H54 (cell line): ENCODE results near the gene ASB18.

Experiments used
- DNase-seq: peaks from one replicate; pipeline ENCODE4 v3.0.0; 2011; ENCODE audit warnings: low spot score, mixed read lengths; ENCODE audit not compliant: insufficient read length
- FAIRE-seq: peaks from 3 replicates; lab custom pipeline; 2011; peaks lifted over from hg19 to GRCh38; lab: Jason Lieb, UNC
- POLR2A ChIP-seq: IDR thresholded peaks from 2 replicates; pipeline ENCODE4 v1.6.1; 2011; ENCODE audit warnings: low read depth, mild to moderate bottlenecking, low read length

The ASB18 gene

DNA sequence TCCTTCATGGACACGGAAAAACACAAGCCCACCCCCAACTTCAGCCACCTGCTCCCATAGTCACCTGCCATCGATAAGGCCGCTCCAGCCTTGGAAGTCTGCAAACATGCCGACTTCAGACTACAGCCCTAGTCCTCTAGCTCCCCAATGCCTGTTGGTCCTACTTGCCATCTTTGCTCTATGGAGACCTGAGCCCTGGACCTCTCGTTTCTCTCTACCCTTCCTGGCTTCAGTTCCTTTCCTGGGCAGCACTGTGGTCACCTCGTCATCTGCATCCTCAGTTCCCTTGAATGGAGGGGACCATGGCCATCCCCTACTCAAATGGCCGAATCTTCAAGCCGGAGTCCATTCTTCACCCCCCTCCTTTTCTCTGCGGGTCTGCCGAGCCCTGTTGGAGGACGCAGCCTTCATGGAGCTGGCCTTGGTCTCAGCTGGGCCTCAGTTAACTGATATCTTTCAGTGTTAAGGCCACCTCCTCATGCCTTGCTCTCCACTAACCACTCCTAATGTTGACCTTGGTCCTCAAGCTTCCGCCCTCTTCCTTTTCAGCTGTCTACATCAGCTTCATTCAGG is 48.4 kb downstream of the ASB18 start:
- FAIRE-seq (no peak), DNase-seq (no peak)
- no peak for TF ChIP-seq POLR2A

DNA sequence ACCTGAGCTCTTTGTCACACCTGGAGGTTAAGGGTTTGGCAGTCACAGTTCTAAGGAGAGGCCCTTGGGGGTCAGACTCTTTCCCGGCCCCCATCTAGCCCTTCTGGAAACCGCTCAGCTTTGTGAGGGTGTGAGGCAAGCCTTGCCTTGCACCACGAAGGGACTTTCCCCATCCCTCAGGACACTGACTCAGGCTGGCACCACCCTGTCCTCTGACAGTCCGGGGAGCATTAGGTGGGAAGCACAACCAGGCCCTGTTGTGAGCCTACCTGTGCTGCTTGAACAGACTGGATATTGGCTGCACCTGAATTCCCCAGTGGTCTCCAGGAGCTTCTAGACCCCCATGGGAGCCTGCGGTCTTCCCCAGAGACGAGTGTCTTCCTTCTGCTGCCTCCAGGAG is 49.0 kb downstream of the ASB18 start:
- DNase-seq: no peak
- no peak for FAIRE-seq
- no peak for TF ChIP-seq POLR2A

GRCh38 chr2:236214376-236214995 is 49.7 kb downstream of the ASB18 start:
- DNase-seq (no peak), FAIRE-seq (no peak)
- no peak for TF ChIP-seq POLR2A

GRCh38 chr2:236211296-236211695 is 52.9 kb downstream of the ASB18 start:
- FAIRE-seq (no peak), DNase-seq (no peak)

DNA sequence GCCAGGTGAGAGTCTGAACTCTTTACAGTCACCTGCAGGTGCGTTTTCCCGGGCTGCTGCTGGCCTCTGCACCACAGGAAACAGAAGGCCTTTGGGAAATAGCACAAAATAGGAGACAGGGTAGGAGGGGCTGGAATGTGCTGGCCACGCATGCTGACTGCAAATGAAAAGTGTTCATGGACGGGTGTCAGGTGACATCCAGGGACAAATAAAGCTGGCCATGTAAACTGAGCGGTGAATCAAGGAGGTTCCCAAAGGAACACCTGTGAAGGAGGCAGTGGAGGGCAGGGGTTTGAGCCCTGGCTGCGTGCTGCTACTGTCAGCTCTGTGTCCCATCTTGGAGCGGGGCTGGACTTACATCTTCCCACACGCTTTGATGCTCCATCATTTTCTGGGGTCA is 53.7 kb downstream of the ASB18 start:
- DNase-seq (no peak), FAIRE-seq (no peak)
- no peak for TF ChIP-seq POLR2A

More at GRCh38 chr2:236211296-236211695, 52.9 kb downstream of the ASB18 start:
- no peak for TF ChIP-seq POLR2A

DNA sequence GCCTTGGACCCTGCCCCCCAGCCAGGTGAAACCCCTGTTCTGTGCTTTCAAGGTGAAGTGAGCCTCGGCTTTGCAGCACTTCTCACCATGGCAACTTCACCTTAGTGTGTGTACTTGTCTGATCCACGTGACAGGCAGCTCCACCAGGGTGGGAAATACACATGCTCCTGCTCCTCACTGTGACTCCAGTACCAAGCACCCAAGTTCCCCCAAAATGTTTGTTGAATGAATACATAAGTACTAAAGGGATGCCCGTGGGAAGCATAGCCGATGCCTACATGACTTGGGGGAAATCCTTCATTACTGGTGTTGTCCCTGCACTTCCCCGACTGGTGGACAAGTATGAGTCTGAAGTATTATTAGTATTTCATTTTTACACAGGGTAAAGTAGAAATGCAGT is 54.2 kb downstream of the ASB18 start:
- FAIRE-seq (no peak), DNase-seq (no peak)
- TF ChIP-seq POLR2A: no peak

- no peak for TF ChIP-seq POLR2A
- FAIRE-seq (no peak), DNase-seq (peak; percentile 16)
Observed at GRCh38 chr2:236209535-236209934, 54.7 kb downstream of the ASB18 start.

- TF ChIP-seq POLR2A: no peak
- FAIRE-seq (no peak), DNase-seq (no peak)
Observed at GRCh38 chr2:236208019-236208926, 55.9 kb downstream of the ASB18 start.

DNA sequence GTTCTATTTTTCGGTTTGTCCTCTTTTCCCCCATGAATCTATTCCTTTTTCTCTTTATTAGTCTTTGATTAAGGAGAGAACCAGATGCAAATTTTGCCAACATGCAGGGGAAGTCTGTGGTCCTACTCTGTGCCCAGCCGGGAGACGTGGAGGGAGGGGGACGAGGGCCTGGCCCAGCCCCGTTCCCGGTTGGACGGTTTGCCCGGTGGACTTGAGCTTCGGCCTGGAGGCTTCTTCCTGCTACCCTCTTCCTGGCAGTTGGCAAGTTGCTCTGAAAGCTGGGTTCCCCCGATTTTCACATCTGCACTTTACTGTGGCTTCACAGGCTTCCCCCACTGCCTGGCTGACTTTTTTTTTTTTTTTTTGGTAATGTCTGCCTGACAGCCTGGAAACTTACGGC is 56.7 kb downstream of the ASB18 start:
- DNase-seq (no peak), FAIRE-seq (no peak)
- TF ChIP-seq POLR2A: no peak

DNA sequence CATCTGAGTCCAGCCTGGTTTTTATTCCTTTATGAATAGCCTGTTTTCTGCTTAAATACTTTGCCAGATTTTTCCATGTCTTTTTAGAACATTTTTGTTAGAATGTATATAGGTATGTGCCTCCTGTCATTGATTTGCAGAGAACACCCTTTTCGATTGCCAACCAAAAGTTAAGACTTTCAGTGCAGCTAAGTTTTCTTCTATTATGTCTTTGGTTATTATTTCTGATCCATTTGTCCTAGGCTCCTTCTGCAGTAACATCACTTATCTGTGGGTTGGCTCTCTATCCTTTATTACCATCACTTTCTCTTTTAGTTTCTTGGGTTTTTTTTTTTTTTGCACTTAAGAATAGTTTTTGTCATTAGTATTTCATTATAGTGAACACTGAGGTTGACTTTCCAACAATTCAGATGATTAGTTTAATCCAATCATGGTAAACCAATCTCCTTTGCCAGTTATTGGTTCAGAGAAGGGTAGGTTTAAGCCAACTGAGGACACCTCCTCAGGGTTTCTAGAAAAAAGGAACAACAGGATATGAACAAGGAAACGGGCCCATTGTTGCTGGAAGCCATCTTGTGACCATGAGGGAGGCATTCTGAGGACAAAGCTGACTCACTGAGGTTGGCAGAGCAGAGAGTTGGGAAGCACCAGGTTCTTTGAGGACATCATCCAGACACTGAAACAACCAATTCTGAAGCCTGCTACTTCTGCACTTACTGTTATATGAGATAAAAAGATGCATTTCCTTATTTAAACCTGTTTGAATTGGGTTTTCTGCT is 58.1 kb downstream of the ASB18 start:
- DNase-seq (no peak), FAIRE-seq (no peak)
- TF ChIP-seq POLR2A: no peak

GRCh38 chr2:236204953-236205352 is 59.3 kb downstream of the ASB18 start:
- DNase-seq: no peak
- TF ChIP-seq POLR2A: no peak
- FAIRE-seq: no peak

GRCh38 chr2:236200378-236200777 is 63.8 kb downstream of the ASB18 start:
- FAIRE-seq (no peak), DNase-seq (no peak)
- no peak for TF ChIP-seq POLR2A

GRCh38 chr2:236196366-236196765 is 67.8 kb downstream of the ASB18 start:
- TF ChIP-seq POLR2A: no peak
- no peak for FAIRE-seq
- no peak for DNase-seq

DNA sequence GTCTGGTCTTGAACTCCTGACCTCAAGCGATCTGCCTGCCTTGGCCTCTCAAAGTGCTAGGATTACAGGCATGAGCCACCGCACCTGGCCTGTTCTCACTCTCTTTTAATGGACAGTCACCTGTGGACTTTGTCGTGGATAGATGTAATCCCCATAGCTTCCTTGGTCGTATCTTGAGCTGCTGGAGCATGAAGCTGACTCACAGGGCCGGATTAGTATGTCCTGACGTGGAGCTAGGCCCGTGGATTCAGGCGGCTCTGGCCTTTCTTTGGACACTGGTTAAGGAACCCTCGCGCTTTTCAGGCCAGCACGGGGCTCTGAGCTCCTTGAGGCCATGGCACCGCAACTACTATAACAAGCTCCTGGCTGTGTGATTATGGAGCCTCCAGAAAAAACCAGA is 68.5 kb downstream of the ASB18 start:
- TF ChIP-seq POLR2A: no peak
- no peak for FAIRE-seq

GRCh38 chr2:236194786-236195185 is 69.4 kb downstream of the ASB18 start:
- DNase-seq: no peak
- no peak for FAIRE-seq
- no peak for TF ChIP-seq POLR2A

More for the DNA sequence above, 68.5 kb downstream of the ASB18 start:
- no peak for DNase-seq
